HG02938 (cell line): Measurements from ENCODE around the gene DEDD2.

Experiments
- ATAC-seq: cut with Tn5 transposase; IDR thresholded peaks from one replicate; pipeline ENCODE4 v1.9.1; 2021; ENCODE audit warnings: mild to moderate bottlenecking, moderate library complexity; ENCODE audit not compliant: unreplicated experiment

Gene DEDD2

DNA sequence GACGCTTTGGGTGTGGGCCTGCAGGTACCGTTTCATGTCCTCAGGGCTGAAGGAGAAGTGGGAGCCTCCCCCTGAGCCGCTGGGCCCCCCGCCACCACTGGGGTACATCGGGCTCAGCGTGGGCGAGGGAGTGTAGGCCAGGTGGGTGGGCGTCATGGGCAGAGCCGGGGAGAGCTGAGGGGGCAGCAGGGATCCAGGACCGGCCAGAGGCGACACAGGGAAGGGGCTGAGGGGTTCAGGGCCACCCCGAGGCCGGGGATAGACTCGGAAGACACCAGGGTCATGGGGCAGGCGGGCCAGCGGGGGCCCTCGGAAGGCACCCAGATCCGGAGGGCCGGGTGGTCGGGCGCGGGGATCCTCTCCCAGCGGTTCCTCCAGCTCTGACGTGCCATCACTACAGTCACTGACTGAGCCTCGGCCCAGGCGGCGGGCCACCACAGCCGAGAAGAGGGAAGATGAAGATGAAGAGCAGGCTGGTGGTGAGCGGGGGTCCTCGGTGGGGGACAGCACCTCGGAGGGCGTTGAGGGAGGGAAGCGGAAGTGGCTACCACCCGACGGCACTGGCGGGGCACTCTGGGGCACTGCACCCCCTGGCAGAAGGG, 31.8 kb upstream of the DEDD2 start:
- ATAC-seq, result no peak

DNA sequence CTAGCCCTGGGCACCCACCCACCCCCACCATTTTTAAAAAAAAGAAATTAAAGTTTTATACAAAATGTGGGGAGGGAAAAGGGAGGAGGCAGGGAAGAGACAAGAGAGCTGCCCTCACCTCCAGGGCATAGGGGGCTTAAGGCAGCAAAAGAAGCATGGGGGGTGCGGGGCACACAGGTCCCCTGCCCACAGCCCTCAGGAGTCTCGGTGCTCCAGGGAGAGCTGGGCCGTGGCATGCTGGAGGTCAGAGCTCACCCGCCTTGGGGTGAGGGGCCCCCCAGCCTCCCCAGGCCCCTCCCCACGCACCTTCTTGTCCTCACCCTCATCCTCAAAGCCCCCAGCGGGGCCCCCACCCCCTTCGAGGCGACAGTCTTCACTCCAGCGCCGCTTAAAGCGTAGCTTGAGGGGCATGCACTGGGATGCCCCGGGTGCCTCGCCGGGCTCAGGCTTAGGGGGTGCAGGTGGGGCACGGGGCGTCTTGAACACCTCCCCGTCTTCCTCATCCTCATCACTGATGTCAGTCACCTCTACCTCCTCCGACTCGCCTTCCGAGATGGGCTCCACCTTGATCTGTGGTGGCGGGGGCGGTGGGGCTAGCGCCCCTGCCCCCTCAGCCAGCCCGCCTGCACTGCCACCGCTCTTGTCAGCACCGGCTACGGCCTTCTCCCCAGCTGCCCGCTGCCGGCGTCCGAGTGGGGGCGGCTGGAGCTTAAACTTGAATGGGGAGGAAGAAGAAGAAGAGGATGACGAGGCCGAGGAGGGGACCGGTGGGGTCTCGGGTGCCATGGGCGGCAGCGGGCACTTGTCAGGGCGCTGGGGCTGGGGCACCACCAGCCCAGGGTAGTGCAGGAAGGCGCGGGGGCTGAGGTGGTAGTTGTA, 31.0 kb upstream of the DEDD2 start:
- ATAC-seq, result no peak

DNA sequence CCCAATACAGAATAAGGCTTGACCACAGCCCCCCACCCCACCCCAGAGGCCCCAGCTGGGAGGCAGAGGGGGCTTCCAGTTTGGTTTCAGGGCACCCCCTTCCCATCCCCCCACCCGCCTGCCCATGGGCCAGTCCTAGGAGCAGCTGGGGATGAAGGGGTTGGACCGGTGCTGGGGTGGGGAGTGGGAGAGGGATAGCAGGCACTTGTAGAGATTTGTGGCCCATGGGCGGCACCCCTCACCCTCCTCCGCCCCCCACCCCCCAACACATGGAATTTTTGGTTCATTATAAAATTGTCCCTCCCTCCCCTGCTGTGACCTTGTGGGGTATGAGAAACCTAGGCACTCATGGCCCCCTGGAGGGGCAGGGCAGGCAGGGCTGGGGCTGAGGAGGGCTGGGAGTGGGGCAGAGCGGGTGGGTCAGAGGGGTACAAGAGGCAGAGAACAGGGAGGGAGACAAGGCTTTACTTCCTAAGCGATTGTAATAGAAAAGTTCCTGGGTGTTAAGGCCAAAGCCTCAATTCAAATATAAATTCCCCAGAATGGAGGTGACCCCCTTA, 30.2 kb upstream of the DEDD2 start:
- ATAC-seq, result no peak

DNA sequence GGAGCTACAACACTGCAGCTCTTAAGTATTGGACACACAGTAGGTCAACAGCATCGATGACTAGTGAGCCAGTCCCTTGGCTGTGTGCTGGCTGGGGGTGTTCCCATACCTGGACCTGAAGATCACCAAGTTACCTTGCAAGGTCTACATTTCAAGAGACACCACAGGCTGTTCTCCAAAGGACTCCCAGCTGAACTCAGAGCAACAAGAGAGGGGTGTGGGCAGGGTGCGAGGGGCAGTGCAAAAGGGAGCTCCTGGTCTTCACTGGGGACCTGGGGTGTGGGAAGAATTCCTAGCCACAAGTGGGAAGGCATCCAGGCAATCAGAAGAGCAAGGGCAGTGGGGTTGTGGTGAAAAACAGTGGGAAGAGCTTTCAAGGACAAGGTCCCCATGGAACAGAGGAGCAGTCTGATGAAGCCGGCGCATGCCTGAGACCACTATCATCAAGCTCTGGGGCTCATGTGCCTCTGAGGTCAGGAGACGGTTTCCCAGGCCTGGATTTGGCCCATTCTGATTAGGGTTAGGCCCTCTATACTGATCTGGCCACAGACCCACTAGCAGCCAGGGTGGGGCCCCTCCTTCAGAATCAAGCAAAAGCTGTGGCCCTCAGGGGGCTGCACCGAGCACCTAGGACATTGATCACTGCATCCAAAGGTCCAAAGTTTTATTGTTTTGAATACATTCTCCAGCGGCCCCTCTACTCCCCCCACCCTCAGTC, 29.6 kb upstream of the DEDD2 start:
- ATAC-seq, result no peak

DNA sequence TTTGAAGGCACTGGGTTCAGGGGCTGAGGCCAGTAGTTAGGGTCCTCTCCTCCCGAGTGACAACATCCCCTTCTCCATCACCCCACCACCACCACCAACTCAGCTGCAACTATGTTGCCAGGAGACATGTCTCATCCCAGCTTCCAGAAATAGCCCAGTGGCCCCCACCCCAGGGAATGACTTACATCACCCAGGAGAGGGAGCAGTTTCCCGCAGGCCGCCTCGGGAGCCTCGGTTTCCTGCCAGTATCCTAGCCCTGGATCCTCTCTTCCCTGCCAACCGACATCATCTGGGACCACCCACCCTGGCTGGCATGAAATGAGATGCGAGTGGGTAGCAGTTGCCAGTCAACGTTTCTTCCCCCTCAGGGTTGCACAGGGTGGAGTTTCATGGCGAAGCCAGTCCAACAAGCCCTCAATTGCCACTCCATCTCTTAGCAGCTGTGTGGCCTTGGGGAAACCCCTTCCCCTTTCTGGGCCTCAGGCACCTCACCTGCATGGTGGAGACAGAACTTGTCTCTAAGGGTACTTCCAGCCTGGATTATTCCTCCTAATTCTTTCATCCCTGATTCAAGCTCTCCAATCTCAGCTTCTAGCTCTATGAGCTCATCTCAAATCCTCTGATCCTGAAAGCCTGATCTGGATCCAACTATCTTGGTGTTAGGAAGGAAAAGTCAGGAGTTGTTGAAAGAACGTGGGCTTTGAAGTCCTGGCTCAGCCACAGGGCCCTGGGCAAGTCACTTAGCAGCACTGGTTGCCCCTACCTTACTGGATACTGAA, 28.9 kb upstream of the DEDD2 start:
- no peak for ATAC-seq

DNA sequence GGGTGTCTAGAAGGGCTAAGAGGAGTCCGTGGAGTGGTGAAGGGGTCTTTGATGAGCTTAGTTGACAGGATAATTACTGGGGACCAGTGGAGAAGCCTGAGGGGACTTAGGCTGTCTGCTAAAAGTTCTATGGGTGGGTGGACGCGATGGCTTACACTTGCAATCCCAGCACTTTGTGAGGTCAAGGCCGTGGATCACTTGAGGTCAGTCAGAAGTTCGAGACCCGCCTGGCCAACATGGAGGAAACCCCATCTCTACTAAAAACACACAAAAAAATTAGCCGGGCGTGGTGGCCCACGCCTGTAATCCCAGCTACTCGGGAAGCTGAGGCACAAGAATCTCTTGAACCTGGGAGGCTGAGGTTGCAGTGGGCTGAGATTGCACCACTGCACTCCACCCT, 27.8 kb upstream of the DEDD2 start:
- ATAC-seq, result no peak

DNA sequence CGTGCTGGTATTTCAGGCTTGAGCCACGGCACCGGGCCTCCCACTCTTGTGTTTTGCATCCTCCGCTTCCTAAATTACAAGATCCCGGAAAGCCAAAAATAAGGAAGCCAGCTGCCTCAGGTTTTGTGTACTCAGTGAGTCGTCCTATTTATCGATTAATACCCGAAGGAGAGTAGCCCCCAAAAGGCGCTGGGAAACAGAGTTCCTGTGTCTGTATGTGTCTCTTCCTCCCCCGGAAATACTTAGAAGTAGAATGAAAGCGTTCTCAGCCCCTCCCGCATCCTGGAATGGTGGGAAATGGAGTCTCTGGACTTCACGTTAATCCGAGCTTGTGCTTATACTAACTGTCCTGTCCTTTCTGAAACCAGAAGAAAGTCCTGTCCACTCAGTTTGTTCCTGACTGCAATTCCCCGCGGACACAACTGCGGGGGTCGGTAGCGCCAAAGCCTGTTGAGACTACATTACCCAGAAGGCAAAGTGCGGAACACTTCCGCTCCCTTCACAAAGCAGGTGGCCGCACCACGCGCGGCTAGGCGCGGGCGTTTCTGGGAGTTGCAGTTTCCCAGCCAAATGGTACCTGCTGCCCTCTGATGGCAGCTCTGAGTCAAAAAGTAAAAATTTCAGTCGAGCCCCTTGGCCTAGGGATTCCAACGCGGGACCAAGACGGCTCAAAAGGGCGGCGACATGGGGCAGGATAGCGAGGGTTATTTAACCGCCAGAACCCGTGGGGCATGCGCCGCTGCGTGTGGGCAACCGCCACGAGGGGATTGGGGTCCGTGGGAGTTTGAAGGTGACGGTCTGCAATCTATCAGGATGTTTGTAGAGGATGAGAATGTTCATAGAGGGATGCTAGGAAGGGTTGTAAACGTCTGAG, 27.1 kb upstream of the DEDD2 start:
- ATAC-seq, result peak; percentile 43

DNA sequence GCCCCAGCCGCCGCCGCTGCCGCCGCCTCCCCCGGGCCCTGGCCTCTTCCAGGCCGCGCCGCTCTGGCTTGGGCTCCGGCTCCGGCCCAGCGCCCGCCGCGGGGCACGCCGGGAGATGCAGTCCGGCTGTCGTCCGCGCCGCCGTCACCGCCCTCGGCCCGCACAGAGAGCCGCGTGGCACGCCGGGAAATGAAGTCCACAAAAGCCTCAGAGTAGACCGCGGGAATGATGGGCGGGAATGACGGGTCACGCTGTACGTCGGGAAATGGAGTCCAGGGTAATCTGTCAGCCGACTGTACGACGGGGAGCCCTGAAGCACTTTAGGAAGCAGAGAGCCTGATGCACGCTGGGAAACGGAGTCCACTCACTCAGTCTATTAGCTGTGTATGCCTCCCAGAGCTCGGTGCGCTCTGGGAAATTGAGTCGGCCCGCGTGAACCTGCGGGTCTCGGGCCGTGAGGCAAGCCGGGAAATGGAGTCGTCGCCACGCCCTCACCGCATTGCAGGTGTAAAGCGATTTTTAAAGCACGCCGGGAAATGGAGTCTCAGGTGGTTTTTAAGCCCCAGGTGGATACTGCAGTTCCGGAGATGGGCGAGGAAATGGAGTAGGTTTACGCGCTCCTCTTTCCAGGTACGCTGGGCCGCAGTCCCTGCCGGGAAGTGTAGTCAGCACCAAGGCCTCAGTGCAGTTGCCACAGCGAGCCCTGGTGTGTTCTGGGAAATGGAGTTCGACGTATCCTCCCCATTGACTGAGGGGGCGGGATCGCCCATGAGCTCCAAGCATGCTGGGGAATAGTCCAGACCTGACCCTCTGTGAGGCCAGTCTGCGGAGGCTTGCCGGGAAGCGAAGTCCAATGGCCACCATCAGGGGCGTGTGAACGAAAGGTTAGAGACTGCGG, 25.3 kb upstream of the DEDD2 start, which contains the start of gene GSK3A:
Gene GSK3A (minus strand): TSS at position 91 of the 898 bp plus-strand sequence. CDS start 137 bp downstream, outside the sequence.
- peak; percentile 61 for ATAC-seq

DNA sequence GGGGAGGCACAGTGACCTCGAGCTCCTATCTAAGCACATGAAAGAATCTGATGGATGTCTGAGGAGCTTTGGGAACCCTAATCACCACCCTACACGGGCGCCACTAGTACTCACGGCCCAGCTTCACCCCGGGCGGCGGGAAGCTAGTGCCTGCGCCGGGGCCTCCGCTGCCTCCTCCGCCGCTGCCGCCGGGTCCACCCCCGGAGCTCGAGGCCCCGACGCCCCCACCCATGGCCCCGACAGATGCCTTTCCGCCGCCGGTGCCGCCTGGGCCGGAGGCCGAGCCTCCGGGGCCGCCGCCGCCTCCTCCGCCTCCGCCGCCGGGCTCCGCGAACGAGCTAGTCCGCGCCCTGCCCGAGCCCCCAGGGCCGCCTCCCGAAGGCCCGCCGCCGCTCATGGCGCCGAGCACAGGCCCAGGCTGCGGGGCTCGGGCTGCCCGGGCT, 24.6 kb upstream of the DEDD2 start:
- no peak for ATAC-seq

DNA sequence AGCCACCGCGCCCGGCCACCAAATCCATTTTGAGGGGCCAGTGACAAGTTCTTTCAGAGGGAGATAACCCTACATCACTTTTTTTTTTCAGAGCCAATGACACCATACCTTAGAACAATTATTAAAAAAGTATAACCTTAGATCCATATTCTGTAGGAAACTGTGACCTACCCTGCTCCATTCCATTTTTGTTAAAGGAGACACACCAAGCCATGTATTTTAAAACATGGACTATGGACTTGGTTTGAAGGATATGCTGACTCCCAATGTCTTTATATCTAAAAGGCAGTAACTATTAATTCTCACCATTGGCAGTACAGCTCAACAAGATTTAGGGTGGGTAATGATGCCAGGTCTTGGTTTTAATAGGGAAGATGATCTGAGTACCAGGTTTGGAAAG, 23.8 kb upstream of the DEDD2 start:
- ATAC-seq, result no peak

DNA sequence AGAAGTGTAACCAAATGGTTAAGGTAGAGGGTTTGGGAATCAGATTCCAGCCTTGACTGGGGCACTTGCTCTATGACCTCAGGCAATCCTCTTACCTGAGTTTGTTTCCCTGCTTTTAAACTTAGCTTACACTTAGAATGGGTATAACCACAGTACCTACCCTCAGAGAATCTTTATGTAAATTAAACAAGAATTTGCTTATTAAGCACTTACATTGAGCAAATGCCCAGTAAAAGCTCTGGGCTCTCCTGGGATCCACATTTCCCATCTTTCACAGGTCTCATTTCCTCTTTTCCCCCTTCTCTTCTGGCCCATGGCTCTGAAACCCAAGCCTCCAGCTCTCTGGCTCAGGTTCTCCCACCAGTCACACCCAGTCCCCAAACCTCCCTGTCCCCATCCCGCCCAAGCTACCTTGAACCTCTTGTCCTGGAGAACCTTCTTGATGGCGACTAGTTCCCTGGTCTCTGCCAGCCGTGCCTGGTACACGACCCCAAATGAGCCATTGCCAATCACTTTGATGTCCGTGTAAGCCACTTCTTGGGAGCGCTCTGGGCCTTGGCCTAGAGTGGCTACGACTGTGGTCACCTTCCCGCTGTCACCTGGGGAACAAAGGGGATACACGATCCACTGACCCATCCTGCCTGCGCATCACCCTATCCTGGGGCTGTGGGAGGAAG, 22.2 kb upstream of the DEDD2 start:
- no peak for ATAC-seq

DNA sequence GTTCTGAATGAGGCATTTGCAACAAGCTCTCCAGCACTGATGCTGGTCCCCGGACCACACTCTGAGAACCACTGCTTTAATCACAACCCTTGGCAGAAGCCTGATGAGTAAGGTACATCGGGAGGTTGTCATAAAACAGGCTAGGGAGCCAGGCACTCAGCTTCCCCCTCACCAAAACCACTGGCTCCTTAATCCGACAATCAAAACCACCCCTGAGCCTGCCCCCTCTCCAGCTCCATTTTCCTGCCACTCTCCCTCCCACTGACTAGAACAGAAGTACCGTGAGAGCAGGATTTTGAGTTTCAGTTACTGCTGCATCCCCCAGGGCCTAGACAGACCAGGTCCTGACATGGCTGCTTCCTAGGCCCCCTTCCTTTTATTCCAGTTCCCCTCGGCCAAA, 17.7 kb upstream of the DEDD2 start:
- ATAC-seq, result no peak

DNA sequence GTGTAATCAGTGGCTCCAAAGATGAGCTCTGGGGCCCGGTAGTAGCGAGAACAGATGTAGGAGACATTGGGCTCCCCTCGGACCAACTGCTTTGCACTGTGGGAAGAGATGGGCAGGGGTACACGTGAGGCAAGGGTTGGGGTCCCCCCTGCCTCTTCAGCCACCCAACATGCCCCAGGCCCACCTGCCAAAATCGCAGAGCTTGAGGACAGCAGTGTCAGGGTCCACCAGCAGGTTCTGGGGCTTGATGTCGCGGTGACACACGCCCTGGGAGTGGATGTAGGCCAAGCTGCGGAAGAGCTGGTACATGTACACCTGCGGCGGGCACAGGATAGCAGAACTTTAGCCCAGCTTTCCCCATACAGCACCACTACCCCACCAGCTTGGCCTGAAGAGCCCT, 16.9 kb upstream of the DEDD2 start:
- no peak for ATAC-seq

DNA sequence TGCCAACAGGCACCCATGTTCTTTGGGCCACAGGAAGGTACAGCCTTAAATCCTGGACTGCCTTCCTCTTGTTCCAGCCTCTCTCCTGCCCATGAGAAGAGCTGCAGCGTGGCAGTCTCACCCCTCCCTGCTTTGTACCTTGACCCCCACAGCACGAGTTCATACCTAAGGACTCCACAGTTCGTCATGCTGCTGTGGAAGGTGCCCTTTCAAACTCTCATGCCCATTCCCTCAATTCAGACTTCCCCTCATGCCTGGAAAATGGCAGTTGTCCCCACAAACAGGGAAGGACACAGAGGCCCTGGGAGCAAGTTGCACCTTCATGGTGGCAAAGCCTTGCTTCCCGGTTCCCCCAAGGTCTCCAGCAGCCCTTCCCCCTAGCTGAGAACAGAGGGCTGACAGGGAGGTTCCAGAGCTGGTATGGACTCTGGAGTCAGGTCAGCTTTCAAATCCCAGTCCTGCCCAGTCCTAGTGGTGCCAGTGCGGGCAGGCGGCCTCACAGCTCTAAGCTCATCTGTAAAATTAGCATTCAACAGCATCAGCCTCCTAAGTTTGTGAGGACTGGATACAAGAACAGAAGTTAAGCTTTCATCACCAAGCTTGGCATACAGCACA, 16.3 kb upstream of the DEDD2 start:
- no peak for ATAC-seq

DNA sequence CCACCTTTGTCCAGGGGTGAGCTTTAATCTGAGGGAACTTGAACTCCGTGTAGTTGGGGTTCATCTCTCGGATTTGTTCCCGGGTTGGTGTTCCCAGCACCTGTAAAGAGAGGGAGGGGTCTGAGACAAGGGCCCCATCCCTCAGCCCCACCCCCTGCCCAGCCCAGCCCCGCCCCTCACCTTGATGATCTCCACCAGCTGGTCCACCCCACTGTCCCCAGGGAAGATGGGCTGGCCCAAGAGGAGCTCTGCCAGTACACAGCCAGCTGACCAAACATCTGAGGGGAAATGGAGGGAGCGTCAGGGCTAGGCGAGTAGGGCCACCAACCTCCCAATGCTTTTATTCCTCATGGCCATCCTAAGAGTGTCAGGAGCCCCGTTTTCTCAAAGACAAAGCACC, 15.6 kb upstream of the DEDD2 start:
- ATAC-seq, result no peak

DNA sequence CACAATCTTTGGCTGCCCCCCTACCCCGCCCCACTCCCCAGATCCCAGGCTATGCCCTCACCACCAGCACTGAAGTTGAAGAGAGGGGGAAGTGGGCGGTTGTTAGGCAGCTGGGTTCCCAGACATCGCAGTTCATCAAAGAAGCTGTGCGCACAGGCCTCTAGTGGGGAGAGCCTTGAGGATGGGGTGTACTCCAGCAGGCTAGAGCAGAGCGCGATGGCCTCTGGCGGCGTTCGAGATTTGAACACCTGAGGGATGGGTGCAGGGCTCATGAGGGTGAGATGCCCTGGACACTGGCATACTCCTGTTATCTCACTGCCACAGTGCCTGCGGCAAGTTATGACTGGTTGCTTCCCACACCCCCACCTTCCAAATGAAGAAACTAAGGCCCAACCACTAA, 15.0 kb upstream of the DEDD2 start:
- no peak for ATAC-seq

DNA sequence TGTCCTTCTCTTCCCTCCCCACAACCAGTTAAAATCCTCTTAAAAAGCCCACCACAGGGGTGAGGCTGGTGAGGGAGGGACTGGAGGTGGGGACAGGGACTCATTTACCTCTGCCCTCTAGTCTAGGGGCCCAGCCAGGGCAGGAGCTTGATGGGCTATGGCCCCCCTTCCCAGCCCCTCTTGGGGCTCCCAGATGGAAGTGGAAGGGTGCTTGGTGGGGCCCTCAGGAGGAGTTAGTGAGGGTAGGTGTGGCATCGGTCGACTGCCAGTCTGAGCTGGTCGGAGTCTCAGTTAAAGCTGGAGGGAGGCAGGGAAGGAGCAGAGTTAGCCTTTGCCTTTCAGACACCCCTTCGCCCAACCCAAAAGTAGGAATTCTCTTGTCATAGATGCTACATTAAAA, 13.1 kb upstream of the DEDD2 start:
- ATAC-seq, result no peak
